HL-60 (cell line): Measurements from ENCODE around the gene NR2F2.

Experiments used
- DNase-seq, 2 experiments: peaks; one replicate each; pipeline ENCODE4 v3.0.0-alpha.2; 2010 to 2020; ENCODE audit warnings: low read depth in 1 of 2, low spot score in 1 of 2
- H3K27ac ChIP-seq: fragments of 250-450 bp; sonication (Bioruptor Pico); replicated peaks from 2 replicates; pipeline ENCODE4 v1.5.1; 2020; ENCODE audit warnings: mild to moderate bottlenecking, moderate library complexity
- H3K27me3 ChIP-seq: fragments of 250-450 bp; sonication (Bioruptor Pico); 2 replicates; pipeline ENCODE4 v1.5.1; 2021; ENCODE audit warnings: mild to moderate bottlenecking, moderate library complexity; ENCODE audit not compliant: insufficient read depth, poor library complexity, severe bottlenecking
- H3K4me3 ChIP-seq: replicated peaks from 2 replicates; pipeline ENCODE4 v1.5.1; 2011; ENCODE audit warnings: mild to moderate bottlenecking, control low read depth, low read length; ENCODE audit not compliant: insufficient read depth
- CTCF ChIP-seq: IDR thresholded peaks from one replicate; pipeline ENCODE4 v1.5.1; 2011; ENCODE audit warnings: low read length, control low read depth, inconsistent platforms; ENCODE audit not compliant: insufficient read depth
- GABPA ChIP-seq: IDR thresholded peaks from 2 replicates; pipeline ENCODE4 v1.6.1; 2012; ENCODE audit warnings: low read depth
- POLR2AphosphoS5 ChIP-seq: IDR thresholded peaks from 2 replicates; pipeline ENCODE4 v1.6.1; 2012; ENCODE audit warnings: low read depth
- REST ChIP-seq: IDR thresholded peaks from 2 replicates; pipeline ENCODE4 v1.6.1; 2012; ENCODE audit warnings: low read depth; ENCODE audit not compliant: insufficient replicate concordance
- SPI1 ChIP-seq: IDR thresholded peaks from 2 replicates; pipeline ENCODE4 v1.6.1; 2012; ENCODE audit warnings: low read depth, mild to moderate bottlenecking, borderline replicate concordance

NR2F2 gene

DNA sequence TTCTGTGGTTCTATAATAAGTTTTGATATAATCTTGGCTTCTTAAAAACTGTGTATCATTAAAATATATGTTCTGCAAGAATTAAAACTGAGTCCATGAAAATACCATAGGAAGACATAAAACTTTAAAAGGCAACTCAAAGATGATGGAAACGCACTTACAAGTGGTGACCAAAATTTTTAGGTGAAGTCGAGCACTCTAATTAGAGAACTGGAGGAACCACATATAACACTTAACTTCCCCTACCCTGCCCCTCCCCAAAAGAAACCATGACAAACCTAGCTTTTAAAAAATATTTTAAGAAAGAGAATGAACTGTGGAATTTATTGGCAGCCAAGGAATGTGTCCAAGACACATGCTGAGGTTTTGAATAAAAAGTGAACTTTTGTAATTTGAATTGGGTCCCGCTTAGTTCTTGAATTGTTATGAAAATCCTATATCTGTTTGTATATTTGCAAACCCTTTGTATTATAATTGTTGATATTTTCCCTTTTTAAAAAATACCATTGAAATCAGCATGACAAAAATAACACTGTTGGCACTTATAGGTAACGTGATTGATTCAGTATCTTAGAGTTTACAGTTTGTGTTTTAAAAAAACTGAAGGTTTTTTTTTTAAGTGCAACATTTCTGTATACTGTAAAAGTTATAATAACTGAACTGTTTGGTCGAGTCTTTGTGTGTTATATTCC lies 7.7 kb downstream of the NR2F2 start:
- peak overlapping the region; percentile 14; the same call in 1 of the 2 replicates for H3K27ac ChIP-seq
- TF ChIP-seq GABPA (no peak), SPI1 (no peak), CTCF (no peak), POLR2AphosphoS5 (no peak), REST (no peak)
- no peak for DNase-seq
- H3K4me3 ChIP-seq = no peak overlapping the region; the same call in 1 of the 2 replicates
- H3K27me3 ChIP-seq = no peaks in the 10 kb centered on the region

DNA sequence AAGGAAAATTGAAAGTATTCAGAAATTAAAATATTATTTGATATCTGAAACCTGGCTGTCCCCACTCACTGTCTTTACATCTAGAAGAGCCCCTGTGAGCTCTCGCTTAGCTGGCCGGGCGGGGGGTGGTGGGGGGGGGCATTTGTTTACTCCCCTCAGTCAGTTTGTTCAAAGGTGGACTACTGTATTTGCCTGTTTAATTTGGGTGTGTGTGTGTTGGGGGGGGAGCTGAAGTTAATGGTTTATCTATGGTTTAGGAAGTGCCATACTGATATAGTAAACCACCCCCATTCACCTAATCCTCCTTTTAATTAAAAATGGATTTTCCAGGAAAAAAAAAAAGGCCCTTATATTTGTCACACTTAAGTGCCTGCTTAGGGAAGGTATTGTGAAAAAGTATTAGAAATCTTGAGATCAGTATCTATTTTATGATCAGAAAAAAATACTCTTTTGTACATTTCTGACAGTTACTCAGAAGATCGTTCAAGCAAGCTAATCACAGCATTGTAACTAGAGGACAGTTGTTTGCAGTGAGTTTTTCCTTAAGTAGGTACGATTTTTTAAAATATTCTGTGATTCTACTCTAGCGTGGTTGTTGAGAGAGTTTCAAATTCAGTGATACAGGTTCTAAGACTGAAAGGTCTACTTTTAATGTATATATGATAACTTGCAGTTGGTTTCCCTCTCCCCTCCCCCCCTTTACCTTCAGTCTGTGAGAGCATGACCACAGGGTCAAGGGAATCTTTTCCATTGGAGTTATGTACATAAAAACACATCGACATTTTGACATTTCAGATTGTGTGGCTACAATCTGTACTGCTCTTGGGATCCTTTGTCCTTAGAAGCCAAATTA lies 8.5 kb downstream of the NR2F2 start:
- Histone ChIP-seq H3K27ac (no peak overlapping the region), H3K4me3 (no peak overlapping the region), H3K27me3 (no peaks in the 10 kb centered on the region)
- DNase-seq = no peak
- TF ChIP-seq SPI1 = no peak
- no peak for TF ChIP-seq GABPA
- no peak for TF ChIP-seq POLR2AphosphoS5
- TF ChIP-seq CTCF = no peak
- no peak for TF ChIP-seq REST

DNA sequence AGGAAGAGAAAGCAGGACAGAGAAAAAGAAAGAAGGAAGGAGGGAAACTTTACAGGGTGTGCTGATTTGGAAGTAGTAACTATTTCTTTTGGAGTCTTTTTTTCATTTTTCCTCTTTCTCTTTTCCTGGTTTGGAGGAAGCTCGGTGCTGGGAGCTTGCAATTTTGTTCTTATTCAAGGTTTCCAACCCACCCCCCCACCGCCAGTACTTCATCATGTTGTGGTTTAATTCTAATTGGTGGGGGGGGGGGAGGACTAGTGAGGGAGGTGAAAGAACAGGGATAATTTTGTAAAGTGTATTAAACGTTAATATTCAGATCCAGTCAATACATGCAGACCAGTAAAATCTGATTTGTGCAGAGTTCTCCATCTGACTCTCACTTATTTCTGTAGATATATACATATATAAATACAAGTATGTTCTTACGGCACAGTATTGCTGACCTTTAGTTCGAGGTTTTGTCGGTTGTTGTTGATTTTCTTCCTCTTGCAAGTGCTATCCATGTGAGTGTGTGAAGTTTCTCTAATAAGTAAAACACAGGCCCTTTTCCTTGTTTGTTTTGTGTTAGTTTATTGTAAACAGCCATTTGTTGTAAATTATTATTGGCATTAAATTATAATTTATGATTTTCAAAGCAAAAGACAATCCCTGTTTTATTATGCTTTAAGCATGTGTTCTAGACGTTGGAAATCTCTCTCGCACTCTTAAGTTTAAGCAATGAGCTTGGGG lies 9.3 kb downstream of the NR2F2 start:
- DNase-seq = no peak
- peak overlapping the region; percentile 63 for H3K27ac ChIP-seq
- peak overlapping the region; percentile 41 for H3K4me3 ChIP-seq
- no peak for TF ChIP-seq CTCF
- TF ChIP-seq REST = no peak
- TF ChIP-seq GABPA = no peak
- no peak for TF ChIP-seq SPI1
- TF ChIP-seq POLR2AphosphoS5 = no peak
- no peaks in the 10 kb centered on the region for H3K27me3 ChIP-seq
